Stimulated activated CD8-positive, alpha-beta memory T cell treated with anti-CD3 and anti-CD28 coated beads, Interleukin-15, amount 100 ng/mL, for 24 hours (primary cell): ENCODE data around the gene ACOX3.

Experiments used
- DNase-seq: peaks from one replicate; pipeline ENCODE4 v3.0.0-alpha.2; 2020; ENCODE audit warnings: low read depth

Gene ACOX3

DNA sequence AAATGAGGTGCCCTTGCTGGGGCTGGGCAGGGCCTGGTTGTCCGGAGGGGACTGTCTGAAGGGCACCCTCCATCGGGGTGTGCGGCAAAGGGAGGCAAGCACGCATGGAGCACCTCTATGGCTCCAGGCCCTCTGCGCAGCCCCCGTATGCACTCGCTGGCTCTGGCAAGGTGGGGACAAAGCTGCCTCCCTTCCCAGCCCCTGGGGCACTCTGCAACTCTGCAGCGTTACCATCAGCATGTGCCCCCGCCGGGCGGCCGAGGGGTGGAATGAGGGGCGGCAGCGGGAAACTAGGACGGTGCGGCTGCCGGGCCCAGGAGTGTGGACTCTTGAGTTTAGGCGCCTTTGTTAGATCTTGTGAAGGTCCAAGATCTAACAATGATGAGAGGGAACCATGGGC is 26.5 kb upstream of the ACOX3 start:
- no peak for DNase-seq

DNA sequence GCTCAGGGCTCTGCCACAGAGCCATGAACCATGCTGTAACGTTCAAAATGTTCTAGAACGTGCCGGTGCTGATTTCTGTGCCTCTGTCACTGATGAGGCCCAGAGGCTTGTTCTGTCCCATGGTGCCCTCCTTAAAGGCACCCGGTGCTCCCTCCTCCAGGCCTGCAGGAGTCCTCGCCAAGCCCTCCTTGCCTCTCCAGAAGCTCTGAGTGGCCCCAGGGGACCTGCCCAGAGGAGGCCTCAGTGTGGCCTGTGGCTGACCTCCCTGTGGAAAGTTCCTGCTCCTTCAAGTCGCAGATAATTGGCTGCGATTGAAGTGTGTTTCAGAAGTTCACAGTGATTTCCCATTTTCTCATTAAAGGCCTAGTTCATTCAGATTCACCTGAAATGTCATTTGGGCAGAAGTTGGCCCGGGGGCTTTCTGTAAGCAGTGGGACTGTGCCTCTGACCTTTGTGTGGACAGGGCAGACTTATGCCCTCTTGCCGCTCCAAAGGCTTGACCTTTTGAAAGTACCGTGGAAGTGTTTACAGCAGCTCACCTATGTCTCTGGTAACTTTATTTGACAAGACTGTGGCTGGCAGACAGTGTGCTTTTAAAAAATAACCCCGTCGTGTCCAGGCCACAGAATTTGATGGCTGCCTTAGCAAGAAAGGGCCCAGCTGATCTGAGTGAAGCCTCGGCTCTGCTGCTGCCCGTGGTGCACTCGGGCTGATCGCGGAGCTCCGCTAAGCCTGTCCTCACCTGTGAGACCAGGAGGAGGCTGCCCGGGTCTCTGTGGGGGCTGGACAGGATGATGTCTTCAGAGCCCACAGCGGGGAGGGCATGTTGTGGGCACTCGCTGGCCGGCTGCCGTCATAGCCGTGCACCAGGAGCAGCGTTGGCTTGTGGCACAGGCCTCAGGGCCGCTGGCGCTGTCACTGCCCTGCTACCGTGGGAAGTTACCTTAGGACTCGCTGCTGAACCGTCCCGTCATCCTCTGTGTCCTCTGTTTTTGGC is 25.4 kb upstream of the ACOX3 start:
- no peak for DNase-seq

DNA sequence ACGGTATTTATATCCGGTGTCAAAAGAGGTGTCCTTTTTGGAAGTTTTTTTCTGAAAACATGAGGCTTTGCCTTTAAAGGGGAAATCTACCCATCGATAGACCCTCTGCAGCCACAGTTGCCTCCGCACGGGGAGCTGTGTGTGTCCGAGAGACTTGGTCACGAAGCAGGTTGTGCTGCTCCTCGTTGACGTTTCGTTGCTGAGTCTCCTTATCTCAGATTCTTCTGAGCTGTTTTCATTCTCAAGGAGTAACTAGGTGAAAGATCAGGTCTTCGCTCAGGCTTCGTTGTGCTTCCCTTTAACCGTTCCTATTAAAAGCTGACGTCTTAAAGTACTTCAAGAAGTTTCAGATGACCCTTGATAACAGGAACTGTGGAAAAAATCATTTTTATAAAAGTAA is 23.9 kb upstream of the ACOX3 start:
- DNase-seq = no peak

DNA sequence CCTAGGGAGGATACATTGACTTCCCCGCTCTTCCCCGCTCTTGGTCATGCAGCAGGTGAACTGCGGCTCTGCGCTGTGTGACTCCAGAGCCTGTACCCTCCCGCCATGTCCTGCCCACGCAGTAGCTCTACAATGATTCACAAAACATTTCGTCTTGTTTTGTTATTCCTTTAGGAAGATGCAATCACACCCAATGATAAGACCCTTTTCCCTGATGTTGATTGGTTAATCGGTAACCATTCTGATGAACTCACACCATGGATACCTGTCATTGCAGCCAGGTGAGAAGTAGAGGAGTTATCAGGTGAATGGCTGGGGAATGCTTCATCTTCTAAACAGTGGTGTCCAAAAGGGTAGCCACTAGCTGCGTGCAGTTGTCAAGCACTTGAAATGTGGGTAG is 23.3 kb upstream of the ACOX3 start:
- DNase-seq = no peak

DNA sequence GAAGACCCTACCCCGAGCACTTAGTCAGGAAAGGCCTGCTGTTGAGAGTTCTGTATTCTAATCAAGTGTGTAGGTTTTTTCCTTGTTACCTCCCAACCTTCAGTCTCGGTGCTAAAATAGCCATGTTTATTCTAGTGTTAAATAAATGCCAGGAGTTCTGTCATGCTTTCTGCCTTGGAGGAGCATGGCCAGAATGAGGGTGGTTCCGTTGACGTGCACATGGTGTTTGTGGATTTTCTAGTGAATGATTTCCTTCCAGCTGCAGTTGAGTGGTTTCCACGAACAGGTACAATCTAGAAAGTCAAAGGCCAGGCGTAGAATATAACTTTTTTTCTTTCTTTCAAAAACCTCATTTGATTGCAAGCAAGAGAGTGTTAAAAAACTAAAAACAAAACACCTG is 21.1 kb upstream of the ACOX3 start:
- DNase-seq = no peak

DNA sequence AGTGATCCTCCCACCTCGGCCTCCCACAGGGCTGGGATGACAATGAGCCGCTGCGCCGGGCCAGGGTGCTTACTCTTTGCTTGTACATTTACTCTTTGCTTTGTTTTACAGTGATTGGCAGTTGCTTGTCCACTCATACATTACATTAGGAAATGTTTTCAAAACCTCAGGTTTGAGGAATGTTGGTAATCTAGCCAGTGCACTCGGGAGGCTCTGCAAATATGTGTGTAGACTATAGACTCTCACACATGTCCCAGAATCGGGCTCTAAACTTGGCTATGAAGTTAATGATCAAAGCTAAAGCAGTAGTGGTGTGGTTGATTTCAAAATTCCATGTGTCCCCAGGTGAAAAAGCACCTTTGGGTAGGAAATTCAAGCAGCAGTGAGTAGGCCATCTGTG is 20.6 kb upstream of the ACOX3 start:
- DNase-seq = no peak

DNA sequence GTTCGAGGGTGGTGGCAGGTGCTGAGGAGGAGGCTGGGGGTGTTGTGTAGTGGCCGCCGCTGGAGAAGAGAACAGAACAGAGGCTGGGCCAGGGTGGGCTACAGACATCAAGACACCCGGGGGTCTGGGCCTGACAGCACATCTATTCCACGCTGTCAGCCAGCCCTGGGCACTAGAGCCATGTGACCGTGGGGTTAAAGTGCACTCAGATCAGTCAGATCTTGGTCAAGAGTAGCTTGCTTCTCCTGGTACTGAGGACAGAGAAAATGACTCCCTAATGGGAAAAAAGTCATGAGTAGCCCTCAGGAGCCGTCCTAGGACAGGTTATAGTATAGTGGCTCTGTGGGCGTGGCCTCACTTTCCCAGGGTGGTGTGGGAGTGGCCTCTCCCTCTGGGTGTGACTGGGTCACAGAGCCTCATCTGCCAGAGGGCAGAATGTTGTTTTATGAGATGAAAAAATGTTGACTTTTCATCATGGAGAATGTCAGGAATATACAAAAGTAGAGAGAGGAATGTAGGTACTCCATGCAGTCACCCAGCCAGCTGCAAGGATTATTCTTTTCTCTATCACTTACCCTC is 19.4 kb upstream of the ACOX3 start:
- DNase-seq = no peak

DNA sequence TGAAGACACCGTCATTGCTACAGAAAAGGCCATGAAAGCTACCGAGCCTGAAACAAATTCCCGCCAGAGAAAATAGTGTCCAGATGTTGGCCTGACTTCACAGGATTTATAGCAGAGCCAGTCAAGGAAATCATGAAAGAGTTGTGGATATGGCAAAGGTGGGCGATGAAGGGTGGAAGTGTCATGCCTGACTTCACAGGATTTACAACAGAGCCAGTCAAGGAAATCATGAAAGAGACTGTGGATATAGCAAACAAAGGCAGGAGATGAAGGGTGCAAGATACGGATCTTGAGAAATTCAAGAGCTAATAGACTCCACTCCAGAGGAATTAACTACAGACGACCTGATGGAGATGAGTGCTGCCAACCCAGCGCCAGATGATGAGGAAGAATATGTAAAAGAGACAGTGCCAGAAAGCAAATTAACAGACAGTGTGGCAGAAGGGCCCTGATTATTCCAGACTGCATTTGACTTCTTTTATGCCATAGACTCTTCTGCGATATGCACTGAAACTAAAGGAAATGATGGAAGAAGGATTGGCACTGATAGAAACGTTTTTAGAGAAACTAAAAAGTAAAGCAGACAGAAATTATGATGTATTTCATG is 17.2 kb upstream of the ACOX3 start:
- no peak for DNase-seq

DNA sequence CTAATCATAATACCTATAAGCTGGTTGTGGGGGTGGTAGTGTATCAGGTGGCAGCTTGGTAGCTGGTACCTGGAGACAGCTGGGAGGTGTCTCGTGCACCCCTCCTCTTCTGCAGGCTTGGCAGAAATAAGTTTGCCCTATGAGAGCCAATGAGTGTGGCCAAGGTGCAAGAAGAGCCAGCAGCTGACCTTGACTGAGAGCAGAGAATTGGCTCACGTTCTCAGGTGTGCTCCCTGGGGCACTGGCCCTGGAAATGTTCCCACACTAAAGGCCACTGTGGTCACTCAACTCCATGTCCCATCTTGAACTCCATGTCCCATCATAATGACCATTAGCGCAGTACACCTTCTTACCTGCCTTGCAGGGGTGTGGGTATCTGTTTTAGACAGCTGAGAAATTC is 13.4 kb upstream of the ACOX3 start:
- no peak for DNase-seq

DNA sequence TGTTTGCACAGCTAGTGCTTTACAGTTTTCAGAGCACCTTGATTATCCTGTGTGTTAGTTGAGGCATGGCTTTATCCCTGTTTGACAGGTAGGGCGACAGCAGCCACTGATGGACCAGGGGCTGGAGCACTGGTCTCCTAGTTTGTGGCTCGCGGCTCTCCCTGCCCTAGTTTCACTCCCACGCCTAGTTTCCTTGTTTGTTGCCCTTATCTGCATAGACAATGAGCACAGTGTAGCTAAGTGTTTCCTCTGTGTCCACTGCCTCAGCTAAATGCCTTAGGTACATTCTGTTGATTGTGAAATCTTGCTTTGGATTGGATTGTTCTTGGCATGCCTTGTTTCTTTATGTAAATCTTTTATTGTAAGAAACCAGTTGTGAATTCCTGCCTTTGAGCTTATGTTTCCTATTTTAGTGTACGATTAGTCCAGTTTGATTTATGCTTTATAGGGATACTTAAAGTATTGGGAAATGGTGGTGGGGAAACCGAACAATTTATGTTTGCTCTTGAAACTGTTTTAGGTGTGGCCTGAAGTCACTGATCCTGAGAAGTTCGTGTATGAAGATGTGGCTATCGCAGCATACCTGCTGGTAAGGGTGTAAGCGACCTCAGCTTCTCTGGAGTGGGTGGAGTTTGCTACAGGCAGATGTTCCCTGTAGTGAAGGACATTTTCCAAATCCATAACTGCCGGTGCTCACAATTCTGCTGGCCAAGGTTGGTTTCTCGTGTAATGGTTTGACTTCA is 11.1 kb upstream of the ACOX3 start:
- no peak for DNase-seq

DNA sequence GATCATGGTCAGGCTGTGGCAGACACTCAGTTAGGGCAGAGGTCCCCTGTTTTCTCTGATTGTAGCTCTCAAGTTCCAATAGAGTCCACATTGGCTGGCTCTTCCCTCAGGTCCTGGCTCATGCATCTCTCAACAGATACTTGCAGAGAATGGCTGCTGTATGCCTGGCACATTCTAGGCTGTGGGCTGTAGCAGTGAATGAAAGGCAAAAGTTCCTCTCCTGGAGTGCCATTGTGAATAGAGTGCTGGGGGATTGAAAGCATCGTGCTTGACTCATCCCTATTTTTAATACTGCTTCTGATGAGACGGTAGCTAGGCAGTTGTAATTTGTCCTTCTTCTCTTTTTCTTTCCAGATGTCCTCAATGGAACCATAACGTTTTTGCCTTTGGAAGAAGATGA is 5.6 kb upstream of the ACOX3 start:
- no peak for DNase-seq

DNA sequence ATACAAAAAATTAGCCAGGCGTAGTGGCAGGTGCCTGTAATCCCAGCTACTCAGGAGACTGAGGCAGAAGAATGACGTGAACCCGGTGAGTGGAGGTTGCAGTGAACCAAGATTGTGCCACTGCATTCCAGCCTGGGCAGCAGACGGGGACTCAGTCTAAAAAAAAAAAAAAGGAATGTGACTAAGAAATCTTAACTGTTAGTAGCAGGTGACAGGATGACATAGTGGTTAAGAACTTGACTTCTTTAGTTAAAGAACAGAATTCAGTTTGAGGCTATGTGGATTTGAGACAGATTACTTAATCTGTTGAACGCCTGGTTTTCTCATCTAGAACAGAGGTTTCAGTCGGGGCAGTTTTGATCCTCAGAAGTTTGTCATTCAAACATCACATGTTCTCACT is 3.3 kb upstream of the ACOX3 start:
- no peak for DNase-seq

DNA sequence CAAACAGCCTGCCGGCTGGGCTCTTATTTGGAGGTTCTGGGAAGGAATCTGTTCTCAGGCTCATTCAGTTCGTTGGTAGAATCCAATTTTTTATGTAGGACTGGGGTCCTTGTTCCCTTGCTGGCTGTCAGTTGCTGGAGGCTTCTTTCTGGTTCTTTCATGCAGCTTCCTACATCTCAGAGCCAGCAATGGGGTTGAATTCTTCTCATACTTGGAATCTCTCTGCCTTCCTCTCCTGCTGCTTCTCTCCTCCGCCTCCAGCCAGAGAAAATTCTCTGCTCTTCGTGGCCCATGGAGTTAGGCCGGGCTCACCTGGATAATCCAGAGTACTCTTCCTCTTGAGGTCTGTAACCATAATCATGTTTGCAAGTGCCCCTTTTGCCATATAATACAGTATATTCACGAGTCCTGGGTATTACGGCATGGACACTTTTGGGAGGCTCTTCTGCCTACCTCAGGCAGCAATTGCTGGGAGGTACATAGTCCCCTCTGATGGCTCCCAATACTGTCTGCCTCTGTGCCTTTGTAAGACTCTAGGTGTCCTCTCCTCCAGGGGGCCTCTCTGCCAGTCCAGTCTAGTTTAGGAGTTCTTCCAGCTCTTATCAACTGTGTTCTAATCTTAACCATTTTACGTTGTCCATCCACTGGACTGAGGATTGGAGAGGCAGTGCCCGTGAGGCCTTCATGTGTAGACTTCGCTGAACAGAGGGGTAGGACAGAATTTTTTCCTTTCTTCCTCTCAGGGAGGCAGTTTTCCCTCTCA is 2.3 kb upstream of the ACOX3 start:
- no peak for DNase-seq

DNA sequence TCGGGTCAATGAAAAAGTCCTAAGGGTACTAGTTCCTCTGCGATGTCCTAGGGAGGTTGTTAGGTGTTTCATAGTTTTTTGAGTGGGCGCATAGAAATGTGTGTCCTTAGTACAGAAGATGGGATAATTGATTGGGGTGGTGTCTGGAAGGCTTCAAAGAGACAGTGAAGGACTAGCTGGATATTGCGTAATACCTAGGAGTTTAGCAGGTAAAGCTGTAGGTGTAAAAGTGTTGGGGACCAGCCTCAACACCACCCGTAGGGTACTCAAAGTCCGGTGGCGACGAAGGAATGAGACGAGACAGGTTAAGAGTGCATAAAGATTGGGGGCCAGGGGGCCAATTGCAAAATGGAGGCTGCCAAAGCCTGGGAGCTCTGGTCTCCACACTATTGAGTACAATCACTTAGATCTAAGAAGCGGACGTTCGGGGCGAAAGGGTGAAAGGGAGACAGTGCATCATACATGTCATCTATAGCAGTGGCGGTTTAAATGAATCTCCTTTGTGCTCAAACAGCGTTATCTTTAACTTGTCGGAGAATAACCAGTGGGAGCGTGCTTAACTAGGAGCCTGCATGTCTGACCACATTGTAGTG is 1.1 kb upstream of the ACOX3 start:
- DNase-seq = no peak

DNA sequence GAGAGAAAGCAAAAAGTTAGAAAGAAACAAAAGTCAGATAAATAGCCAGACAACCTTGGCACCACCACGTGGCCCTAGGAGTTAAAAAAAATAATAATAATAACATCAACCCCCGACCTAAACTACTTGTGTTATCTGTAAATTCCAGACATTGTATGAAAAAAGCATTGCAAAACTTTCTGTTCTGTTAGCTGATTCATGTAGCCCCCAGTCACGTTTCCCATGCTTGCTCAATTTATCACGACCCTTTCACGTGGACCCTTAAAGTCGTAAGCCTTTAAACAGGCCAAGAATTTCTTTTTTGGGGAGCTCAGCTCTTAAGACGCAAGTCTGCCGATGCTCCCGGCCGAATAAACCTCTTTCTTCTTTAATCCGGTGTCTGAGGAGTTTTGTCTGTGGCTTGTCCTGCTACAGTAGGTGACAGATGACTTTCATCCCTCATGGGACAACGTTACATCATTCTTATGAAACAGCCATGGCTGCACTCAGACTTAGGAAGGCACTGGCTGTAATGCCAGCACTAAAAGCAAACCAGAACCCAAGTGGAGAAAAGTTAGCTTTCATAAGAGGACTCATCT is 520 bp downstream of the ACOX3 start:
- no peak for DNase-seq

DNA sequence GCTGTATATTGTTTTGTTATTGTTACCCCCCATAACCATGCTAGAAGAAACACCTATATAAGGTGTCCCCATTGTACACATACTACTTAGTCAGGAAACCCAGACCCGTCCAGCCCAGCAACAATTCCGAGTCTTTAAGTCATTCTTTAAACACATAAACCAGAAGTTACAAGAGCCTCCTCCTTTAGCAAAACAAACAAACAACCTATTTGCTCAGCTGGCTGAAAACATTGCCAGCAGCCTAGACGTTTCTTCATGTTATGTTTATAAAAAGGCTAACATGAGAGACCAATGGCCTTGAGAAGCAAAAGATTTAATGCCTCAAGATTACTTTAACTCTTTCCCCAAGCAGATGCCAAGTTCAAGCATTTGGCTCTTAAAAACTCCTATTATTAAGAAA is 1.4 kb downstream of the ACOX3 start:
- no peak for DNase-seq

DNA sequence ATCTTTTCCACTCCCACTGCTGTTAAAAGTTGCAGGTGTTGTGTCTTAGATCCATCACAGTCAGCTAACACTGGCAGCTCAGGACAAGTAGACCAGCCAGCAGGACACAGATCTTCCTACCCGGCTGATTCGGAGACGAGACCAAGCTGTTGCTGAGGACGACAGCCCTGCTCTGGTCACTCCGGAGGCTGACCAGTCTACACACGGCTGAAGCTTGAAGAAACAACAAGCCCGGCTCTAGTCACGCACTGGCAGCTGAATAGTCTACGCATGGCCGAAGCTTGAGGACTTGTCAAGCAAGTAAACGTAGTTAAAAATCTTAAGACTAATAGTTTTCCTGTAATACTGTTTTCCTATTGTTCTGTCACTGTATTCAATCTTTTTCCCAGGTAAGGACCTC is 1.8 kb downstream of the ACOX3 start:
- DNase-seq = no peak

DNA sequence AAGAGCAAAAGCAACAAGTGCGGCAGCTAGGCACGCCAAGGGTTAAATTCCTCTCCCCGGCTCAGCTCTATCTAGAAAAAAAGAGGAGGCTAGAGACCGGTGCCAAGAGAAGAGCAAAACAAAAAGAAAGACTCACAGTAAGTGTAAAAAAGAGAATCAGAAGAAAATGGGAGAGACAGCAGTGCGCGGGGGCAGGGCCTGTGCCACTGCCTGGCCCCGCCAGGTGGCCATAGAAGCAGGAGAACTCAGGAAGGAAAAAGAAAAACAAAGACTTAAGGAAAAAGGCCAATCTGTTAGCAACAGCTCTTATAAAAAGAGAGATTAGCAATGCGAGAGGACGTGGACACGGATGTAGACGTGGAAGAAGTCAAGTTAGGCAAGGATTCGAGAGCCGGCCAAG is 3.2 kb downstream of the ACOX3 start:
- DNase-seq = no peak

DNA sequence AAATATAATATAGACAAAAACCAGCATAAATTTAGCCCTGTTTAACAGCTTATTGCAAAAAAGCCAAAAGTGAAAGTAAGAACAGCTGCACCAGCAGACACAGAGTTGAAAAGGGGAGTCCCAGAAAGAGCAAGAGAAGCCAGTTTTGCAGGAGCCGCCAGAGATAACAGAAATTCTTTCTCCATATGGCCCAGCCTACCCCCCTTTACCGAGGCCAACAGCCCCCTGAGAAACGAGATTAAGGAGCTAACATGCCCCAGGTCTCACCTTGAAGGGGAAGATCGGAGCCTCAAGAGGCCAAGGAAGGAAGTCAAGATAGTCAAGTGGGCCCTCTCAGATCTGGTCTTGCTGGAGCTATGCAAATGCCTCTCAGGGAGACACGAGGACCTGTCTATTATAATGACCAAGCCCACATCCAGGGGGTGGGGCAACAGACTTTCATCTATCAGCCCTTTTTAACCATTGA is 4.8 kb downstream of the ACOX3 start:
- DNase-seq = no peak

DNA sequence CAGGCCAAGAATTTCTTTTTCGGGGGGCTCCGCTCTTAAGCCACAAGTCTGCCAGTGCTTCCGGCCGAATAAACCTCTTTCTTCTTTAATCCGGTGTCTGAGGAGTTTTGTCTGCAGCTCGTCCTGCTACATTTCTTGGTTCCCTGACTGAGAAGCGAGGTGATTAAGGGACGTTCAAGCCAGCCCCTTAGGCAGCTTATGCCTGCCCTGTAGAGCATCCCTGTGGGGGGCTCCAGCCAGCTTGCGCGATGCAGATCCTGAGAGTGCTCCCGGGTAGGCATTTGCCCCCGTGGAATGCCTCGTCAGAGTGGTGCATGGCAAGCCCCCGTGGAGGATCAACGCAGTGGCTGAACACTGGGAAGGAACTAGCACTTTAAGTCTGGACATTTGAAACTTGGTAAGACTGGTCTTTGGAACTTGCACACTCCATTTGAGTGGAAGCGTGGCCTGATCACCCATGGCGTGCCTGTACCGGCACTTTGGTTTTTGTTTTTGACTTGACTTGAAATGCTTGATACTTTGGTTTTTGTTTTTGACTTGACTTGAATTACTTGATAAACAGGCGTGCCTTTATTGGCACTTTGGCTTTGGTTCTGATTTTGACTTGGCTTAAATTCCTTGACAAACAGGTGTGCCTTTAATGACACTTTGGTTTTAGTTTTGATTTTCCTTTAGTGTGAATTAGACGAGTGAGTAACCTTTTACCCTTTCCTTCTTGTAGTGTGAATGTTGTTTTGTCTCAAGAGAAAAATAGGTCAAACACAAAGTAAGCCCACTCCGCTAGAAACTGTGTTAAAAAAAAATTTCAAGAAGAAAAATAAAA is 6.1 kb downstream of the ACOX3 start:
- no peak for DNase-seq
